Activated naive CD8-positive, alpha-beta T cell treated with anti-CD3 and anti-CD28 coated beads for 36 hours (primary cell): Measurements from ENCODE around the gene DCHS1. TPM values are rescaled to one million over a fixed set of nuclear protein-coding genes. Genes with fewer than 3 reads are reported as not detected.
A peak's percentile ranks its signal among the peaks of the same experiment; 100 is the strongest.

ENCODE experiments used
- DNase-seq: peaks from one replicate; pipeline ENCODE4 v3.0.0; 2021
- H3K27ac Mint-ChIP-seq: one replicate; pipeline ENCODE4 v1.8.0; 2022; ENCODE audit warnings: mild to moderate bottlenecking, moderate library complexity, mixed read lengths
- H3K27me3 Mint-ChIP-seq: one replicate; pipeline ENCODE4 v1.8.0; 2022; ENCODE audit warnings: mild to moderate bottlenecking, mixed read lengths
- H3K36me3 Mint-ChIP-seq: one replicate; pipeline ENCODE4 v1.8.0; 2021; ENCODE audit warnings: mild to moderate bottlenecking, mixed read lengths
- H3K4me1 Mint-ChIP-seq: one replicate; pipeline ENCODE4 v1.8.0; 2021; ENCODE audit warnings: mixed read lengths
- H3K4me3 Mint-ChIP-seq: one replicate; pipeline ENCODE4 v1.8.0; 2022; ENCODE audit warnings: mild to moderate bottlenecking, moderate library complexity, mixed read lengths
- H3K9me3 Mint-ChIP-seq: one replicate; pipeline ENCODE4 v1.8.0; 2022; ENCODE audit warnings: mixed read lengths
- total RNA-seq, 2 experiments: library from RNA; stranded (reverse); gene quantifications; one replicate each; pipeline ENCODE4 v1.2.3, GENCODE V29; 2021

DCHS1 gene
- total RNA-seq, 2 experiments from 2014 or later, result 1.3 to 1.4 TPM

DNA sequence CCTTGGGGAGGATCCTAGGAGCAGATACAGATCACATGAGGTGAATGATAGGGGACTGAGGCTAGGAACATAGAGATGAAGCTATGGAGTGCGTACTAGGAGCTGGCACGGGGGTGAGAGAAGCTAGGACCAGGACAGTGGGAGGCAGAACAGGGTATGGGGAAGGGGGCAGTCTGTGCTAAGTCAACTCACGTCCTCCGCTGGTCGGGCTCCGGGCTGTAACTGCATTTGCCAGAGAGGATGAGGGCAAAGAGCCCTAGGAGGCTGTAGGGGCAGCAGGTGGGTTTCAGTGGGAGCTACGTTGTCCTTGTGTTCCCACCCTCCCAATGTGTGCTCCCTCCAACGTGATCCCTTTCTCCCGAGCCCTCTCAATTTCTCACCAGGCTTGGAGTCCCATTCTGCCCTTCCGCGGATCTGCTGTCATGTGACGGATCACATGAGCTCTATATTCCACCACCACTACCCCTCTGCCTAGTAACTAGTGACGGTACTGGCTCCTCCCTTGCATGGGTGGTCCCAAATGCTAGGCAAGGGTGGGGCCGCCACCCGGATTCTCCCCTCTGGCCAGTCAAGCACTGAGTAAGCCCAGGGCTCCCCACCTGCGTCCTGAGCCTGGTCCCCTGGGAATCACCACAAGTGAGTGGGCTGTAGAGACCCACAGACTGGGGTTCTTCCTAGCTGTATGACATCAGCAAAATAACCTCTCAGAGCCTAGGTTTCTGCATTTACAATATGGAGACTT, 36.4 kb downstream of the DCHS1 start, which contains the start of gene TPP1:
TPP1 (minus strand) TSS at position 419 of the 742 bp plus-strand sequence; CDS start at position 397, 22 bp downstream.
- H3K4me1 Mint-ChIP-seq, result peaks cover 4% of the 10 kb centered on the region
- peak; percentile 89 for DNase-seq
- H3K27me3 Mint-ChIP-seq, result no peaks in the 10 kb centered on the region
- peaks cover 8% of the 10 kb centered on the region for H3K36me3 Mint-ChIP-seq
- H3K4me3 Mint-ChIP-seq, result no peak within 1 kb of the TSS
- no peak within 1 kb of the TSS for H3K27ac Mint-ChIP-seq
- no peaks in the 10 kb centered on the region for H3K9me3 Mint-ChIP-seq

DNA sequence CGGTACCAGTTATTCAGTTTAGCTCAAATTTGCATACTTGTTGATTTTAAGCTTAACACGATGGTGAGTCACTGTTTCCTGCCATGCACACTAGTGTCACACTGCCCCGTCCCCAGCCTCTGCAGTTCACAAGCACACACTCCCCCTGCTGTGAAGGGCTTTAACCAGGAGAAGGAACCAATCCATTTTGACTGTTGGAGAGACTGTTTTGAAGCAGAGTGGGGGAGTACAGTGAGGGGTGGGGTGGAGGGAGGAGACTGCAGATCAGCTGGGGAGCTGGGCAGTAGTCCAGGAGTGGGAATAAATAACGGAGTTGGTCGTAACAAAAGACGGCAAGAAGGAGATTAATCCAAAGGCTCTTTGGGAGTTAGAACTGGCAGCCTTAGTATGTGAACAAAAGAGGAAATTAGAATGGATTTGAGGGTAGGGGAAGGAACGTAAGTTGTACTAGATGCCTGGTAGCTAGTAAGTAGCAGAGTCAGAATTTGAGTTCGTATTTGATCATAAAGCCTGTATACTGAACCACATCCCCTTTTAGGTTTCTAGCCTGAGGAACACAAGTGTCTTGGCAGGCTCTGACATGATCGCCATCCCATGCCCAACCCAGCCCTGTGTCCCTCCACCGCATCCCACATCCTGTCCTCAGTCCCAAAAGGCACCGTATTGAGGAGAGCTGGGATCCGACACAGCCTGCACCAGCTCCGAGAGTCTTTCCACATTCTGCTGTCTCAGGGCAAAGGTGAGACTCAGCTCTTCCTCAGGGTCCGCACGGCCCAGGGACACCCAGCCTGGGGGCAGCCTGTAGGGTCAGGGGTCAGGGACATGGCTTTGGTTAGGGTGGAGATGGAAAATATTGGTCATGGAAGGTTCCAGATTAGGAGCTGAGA, 37.2 kb downstream of the DCHS1 start:
- H3K9me3 Mint-ChIP-seq, result no peaks in the 10 kb centered on the region
- no peak overlapping the region for H3K27ac Mint-ChIP-seq
- peaks cover 4% of the 10 kb centered on the region for H3K4me1 Mint-ChIP-seq
- peak; percentile 57 for DNase-seq
- no peaks in the 10 kb centered on the region for H3K27me3 Mint-ChIP-seq
- no peak overlapping the region for H3K4me3 Mint-ChIP-seq
- H3K36me3 Mint-ChIP-seq, result peaks cover 8% of the 10 kb centered on the region

DNA sequence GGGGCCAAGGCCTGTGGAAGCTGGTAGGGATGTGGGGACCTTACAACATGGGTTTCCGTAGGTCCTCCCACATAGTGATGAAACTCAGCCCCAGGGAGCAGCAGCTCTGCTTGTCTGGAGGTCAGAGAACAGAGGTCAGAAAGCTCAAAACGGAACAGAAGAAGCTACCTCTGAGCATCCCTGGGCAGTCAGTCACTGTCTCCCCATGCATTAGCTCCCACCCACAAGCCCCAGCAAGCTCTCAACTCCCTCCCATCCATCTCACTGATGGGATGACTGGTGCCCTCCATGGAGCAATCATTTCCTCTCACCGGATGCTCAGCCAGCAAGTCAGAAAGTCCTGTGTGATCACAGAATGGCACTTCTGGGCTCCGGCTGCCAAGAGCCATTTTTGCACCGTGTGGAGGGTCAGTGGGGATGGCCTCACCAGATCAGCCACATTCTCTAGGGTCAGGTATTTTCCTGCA, 38.3 kb downstream of the DCHS1 start:
- Mint-ChIP-seq H3K9me3 (no peaks in the 10 kb centered on the region), H3K27ac (no peak overlapping the region), H3K27me3 (no peaks in the 10 kb centered on the region), H3K4me3 (no peak overlapping the region), H3K36me3 (peaks cover 8% of the 10 kb centered on the region), H3K4me1 (peaks cover 4% of the 10 kb centered on the region)
- no peak for DNase-seq

DNA sequence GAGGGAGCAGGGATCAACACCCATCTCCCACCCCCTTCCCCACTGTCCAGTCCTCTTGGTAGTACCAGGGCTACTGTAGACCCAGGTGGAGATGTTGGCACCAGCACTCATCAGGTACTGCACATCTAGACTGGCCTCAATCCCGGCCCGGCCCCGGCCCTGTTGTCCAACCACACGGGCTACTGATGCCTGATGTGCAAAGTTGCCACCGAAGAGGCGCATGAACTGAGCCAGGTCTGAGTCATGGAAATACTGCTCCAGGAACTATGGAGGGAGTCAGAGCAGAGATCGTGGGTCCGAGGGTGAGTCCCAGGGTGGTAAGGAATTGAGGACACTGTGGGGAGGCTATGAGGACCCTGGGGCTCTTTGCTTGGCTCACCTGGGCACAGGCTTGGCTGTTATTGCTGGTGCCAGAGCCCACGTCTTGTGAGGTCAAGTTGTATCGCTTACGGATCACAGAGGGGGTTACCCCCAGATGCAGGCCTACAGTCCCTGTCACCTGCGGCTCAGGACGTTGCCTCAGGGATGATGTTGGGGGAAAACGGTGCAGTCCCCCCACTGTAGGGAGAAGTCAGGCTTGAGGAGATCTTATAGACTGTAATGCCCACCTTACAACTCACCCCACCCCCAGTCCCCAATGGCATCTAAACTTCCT, 38.9 kb downstream of the DCHS1 start:
- DNase-seq, result no peak
- Mint-ChIP-seq H3K4me3 (no peak overlapping the region), H3K36me3 (peaks cover 8% of the 10 kb centered on the region), H3K27me3 (no peaks in the 10 kb centered on the region), H3K4me1 (peaks cover 4% of the 10 kb centered on the region), H3K27ac (no peak overlapping the region), H3K9me3 (no peaks in the 10 kb centered on the region)

- DNase-seq, result no peak
- H3K4me1 Mint-ChIP-seq, result peaks cover 8% of the 10 kb centered on the region
- H3K36me3 Mint-ChIP-seq, result peaks cover 12% of the 10 kb centered on the region
- H3K27me3 Mint-ChIP-seq, result no peaks in the 10 kb centered on the region
- no peak overlapping the region for H3K27ac Mint-ChIP-seq
- H3K9me3 Mint-ChIP-seq, result no peaks in the 10 kb centered on the region
- no peak overlapping the region for H3K4me3 Mint-ChIP-seq
Measured at GRCh38 chr11:6615882-6616585, 39.6 kb downstream of the DCHS1 start.

DNA sequence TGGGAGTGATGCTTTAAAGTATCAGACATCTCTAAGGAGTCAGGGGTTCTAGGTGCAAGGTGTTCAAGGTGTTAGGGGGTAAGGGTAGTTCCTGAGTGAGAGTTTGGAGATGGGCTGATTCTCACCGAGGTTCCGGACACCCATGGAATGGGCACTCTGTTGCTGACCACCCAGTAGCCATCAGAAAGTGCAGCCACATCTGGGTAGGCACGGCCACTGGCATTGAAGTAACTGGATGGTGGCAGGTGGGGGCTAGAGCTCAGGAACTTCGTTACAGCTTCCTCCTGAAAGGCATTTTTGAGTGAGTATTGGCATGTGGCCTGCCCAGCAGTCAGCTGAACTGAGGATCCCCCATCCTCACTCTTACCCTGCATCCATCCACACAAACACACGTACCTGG, 40.6 kb downstream of the DCHS1 start:
- DNase-seq, result no peak
- Mint-ChIP-seq H3K4me3 (no peak overlapping the region), H3K9me3 (no peaks in the 10 kb centered on the region)

GRCh38 chr11:6614446-6614845, 41.2 kb downstream of the DCHS1 start:
- no peak overlapping the region for H3K27ac Mint-ChIP-seq
- H3K4me1 Mint-ChIP-seq, result peaks cover 14% of the 10 kb centered on the region
- peaks cover 26% of the 10 kb centered on the region for H3K36me3 Mint-ChIP-seq
- H3K4me3 Mint-ChIP-seq, result no peak overlapping the region
- no peaks in the 10 kb centered on the region for H3K9me3 Mint-ChIP-seq
- DNase-seq, result no peak
- H3K27me3 Mint-ChIP-seq, result no peaks in the 10 kb centered on the region

More for the DNA sequence above, 40.6 kb downstream of the DCHS1 start:
- Mint-ChIP-seq H3K27ac (no peak overlapping the region), H3K27me3 (no peaks in the 10 kb centered on the region), H3K4me1 (peaks cover 14% of the 10 kb centered on the region), H3K36me3 (peaks cover 20% of the 10 kb centered on the region)

- Mint-ChIP-seq H3K27me3 (no peaks in the 10 kb centered on the region), H3K4me1 (peaks cover 20% of the 10 kb centered on the region), H3K27ac (no peak overlapping the region), H3K4me3 (no peak overlapping the region), H3K36me3 (peaks cover 33% of the 10 kb centered on the region), H3K9me3 (no peaks in the 10 kb centered on the region)
- DNase-seq, result no peak
Measured at GRCh38 chr11:6613496-6613895, 42.1 kb downstream of the DCHS1 start.

DNA sequence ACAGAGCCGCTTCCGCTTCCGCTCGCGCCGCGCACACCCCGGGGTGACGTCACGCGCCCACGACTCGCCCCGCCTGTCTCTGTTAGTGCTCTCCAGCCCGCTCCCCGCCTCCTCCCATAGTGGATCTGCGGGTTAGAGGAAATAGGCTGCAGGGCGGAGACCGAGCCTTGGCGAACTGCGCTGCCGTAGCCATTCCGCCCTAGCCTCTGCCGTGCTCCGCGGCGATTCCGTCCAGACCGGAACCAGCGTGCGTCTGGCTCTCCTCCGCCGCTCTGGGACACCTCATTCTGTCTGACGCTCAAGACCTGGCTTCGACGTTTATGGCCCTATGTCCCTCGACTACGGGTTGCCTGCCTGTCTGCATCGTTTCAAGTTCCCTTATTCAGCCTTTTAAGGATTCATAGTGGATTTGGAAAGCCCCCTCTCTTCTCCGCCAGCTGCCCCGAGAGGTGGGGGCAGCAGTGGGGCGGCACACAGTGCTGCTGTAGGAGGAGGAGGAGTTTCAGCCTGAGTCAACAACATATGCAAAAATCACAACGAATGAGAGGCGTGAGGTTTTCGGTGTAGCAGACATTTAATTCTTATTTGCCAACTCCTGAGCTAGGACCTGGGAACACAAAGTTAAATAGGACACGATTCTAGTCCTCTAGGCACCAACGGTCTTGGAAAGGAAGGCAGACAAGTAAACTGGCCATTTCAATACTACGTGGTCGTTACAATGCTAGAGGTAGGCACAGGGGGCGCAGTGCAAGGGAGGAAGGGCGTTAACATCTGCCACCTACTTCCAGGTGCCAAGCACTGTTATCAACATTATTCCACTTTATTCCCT, 43.2 kb downstream of the DCHS1 start, which contains the start of gene TAF10:
TAF10 (minus strand) TSS at position 4 of the 829 bp plus-strand sequence. CDS start 27 bp downstream, outside the sequence.
- Mint-ChIP-seq H3K36me3 (peaks cover 41% of the 10 kb centered on the region), H3K4me1 (peaks cover 25% of the 10 kb centered on the region), H3K27me3 (no peaks in the 10 kb centered on the region), H3K4me3 (peak within 1 kb of the TSS; percentile 95), H3K9me3 (no peaks in the 10 kb centered on the region), H3K27ac (peak within 1 kb of the TSS; percentile 93)
- DNase-seq, result peak; percentile 97

DNA sequence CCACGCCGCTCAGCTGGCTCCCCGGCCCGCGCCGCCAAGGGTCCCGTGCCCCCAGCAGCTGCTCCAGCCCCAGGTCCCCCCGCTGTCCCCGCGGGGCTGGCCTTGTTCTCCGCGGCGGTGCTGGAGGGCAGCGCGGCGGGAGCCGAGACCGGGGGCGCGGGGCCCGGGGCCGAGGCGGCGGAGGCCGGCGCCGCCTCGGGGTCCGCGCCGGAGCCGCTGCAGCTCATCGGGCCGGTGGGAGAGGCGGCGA, 43.7 kb downstream of the DCHS1 start:
- no peak for DNase-seq
- Mint-ChIP-seq H3K36me3 (peaks cover 42% of the 10 kb centered on the region), H3K4me3 (peak overlapping the region; percentile 95)

GRCh38 chr11:6611092-6611962, 44.3 kb downstream of the DCHS1 start:
- no peaks in the 10 kb centered on the region for H3K9me3 Mint-ChIP-seq
- H3K36me3 Mint-ChIP-seq, result peaks cover 43% of the 10 kb centered on the region
- DNase-seq, result peak; percentile 32
- peak overlapping the region; percentile 93 for H3K27ac Mint-ChIP-seq
- H3K4me1 Mint-ChIP-seq, result peaks cover 27% of the 10 kb centered on the region
- peak overlapping the region; percentile 95 for H3K4me3 Mint-ChIP-seq
- no peaks in the 10 kb centered on the region for H3K27me3 Mint-ChIP-seq

More for the DNA sequence above, 43.7 kb downstream of the DCHS1 start:
- Mint-ChIP-seq H3K9me3 (no peaks in the 10 kb centered on the region), H3K4me1 (peaks cover 27% of the 10 kb centered on the region), H3K27ac (peak overlapping the region; percentile 93), H3K27me3 (no peaks in the 10 kb centered on the region)

GRCh38 chr11:6610591-6610990, 45.0 kb downstream of the DCHS1 start:
- H3K27me3 Mint-ChIP-seq, result no peaks in the 10 kb centered on the region
- H3K9me3 Mint-ChIP-seq, result no peaks in the 10 kb centered on the region
- H3K36me3 Mint-ChIP-seq, result peaks cover 41% of the 10 kb centered on the region
- DNase-seq, result no peak
- peak overlapping the region; percentile 95 for H3K4me3 Mint-ChIP-seq
- peak overlapping the region; percentile 93 for H3K27ac Mint-ChIP-seq
- peaks cover 27% of the 10 kb centered on the region for H3K4me1 Mint-ChIP-seq

DNA sequence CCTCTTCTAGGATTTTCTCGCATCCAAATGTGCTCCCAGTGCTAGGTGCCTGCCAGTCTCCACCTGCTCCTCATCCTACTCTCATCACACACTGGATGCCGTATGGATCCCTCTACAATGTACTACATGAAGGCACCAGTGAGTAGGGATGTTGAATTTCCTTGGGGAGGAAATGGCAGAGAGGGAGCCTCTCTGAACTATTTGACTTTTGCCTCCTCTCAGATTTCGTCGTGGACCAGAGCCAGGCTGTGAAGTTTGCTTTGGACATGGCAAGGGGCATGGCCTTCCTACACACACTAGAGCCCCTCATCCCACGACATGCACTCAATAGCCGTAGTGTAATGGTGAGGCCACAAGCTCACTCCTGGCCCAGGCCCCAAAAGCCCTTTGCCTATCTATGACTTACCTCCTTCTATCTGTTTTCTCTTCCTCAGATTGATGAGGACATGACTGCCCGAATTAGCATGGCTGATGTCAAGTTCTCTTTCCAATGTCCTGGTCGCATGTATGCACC, 46.0 kb downstream of the DCHS1 start:
- Mint-ChIP-seq H3K27me3 (no peaks in the 10 kb centered on the region), H3K4me1 (peaks cover 27% of the 10 kb centered on the region), H3K9me3 (no peaks in the 10 kb centered on the region), H3K4me3 (peak overlapping the region; percentile 62), H3K36me3 (peaks cover 38% of the 10 kb centered on the region), H3K27ac (peak overlapping the region; percentile 15)
- DNase-seq, result no peak
